K562 (cell line): ENCODE measurements around the gene TAPBPL. TPM values are rescaled to one million over a fixed set of nuclear protein-coding genes. Genes with fewer than 3 reads are reported as not detected.
A peak's percentile ranks its signal among the peaks of the same experiment; 100 is the strongest.

Experiments
- CBFB ChIP-seq: sonication (generic); formaldehyde crosslinking; IDR thresholded peaks from 2 replicates; pipeline ENCODE4 v1.4.0; 2020; ENCODE audit warnings: mild to moderate bottlenecking, missing genetic modification reagents
- CHCHD3 ChIP-seq: fragments of 250-450 bp; sonication (Bioruptor Pico); IDR thresholded peaks from 2 replicates; pipeline ENCODE4 v2.1.2; 2022; ENCODE audit warnings: mild to moderate bottlenecking
- FOXK1 ChIP-seq: sonication (generic); formaldehyde crosslinking; IDR thresholded peaks from 2 replicates; pipeline ENCODE4 v1.8.0; 2022; ENCODE audit warnings: missing genetic modification reagents, mild to moderate bottlenecking, borderline replicate concordance
- GATAD2B ChIP-seq: fragments of 450-650 bp; IDR thresholded peaks from 2 replicates; pipeline ENCODE4 v1.6.1; 2017; ENCODE audit warnings: mild to moderate bottlenecking, borderline replicate concordance
- GTF2B ChIP-seq: IDR thresholded peaks from 2 replicates; pipeline ENCODE4 v1.6.1; 2011; ENCODE audit not compliant: insufficient read length; ENCODE audit errors: extremely low read depth
- MYNN ChIP-seq, 2 experiments: sonication (generic); formaldehyde crosslinking in 1 of 2; IDR thresholded peaks; 2 replicates each; pipeline versions ENCODE4 v1.5.0 to v1.6.1; 2016 to 2020; ENCODE audit warnings: antibody characterized with exemption in 1 of 2, missing genetic modification reagents in 1 of 2
- PCBP2 ChIP-seq: fragments of 200-400 bp; formaldehyde crosslinking; IDR thresholded peaks from 2 replicates; pipeline ENCODE4 v1.6.1; 2018; ENCODE audit warnings: low read length, low read depth, mild to moderate bottlenecking, moderate library complexity; ENCODE audit not compliant: poor library complexity, severe bottlenecking
- RCOR1 ChIP-seq, 2 experiments: IDR thresholded peaks; 2 replicates each; pipeline ENCODE4 v1.6.1; 2012; ENCODE audit warnings: low read depth in 2 of 2, low read length in 2 of 2, borderline replicate concordance in 1 of 2, improper control_type of control experiment in 1 of 2
- RFX7 ChIP-seq: fragments of 250-450 bp; sonication (Bioruptor Pico); IDR thresholded peaks from 2 replicates; pipeline ENCODE4 v1.5.1; 2021; ENCODE audit warnings: mild to moderate bottlenecking
- SMAD2 ChIP-seq: fragments of 150-350 bp; IDR thresholded peaks from 2 replicates; pipeline ENCODE4 v1.6.1; 2014; ENCODE audit warnings: low read depth, mild to moderate bottlenecking, low read length
- TBP ChIP-seq: optimal IDR thresholded peaks from 2 replicates; pipeline ENCODE3; 2011; ENCODE audit warnings: low read depth, low read length, improper control_type of control experiment
- TEAD2 ChIP-seq: fragments of 450-650 bp; IDR thresholded peaks from 2 replicates; pipeline ENCODE4 v1.6.1; 2016; ENCODE audit warnings: missing genetic modification characterization, control low read depth, missing compliant biosample characterization
- THRAP3 ChIP-seq: fragments of 450-650 bp; IDR thresholded peaks from 2 replicates; pipeline ENCODE4 v1.6.1; 2016; ENCODE audit warnings: mild to moderate bottlenecking, inconsistent platforms, borderline replicate concordance
- YBX1 ChIP-seq: fragments of 450-650 bp; IDR thresholded peaks from 2 replicates; pipeline ENCODE4 v1.7.1; 2016; ENCODE audit warnings: mild to moderate bottlenecking
- ZNF318 ChIP-seq, 2 experiments: fragments of 450-650 bp; IDR thresholded peaks; 2 replicates each; pipeline ENCODE4 v1.6.1; 2016; ENCODE audit warnings: mild to moderate bottlenecking in 2 of 2, borderline replicate concordance in 1 of 2, low read depth in 1 of 2, moderate library complexity in 1 of 2
- ZNF395 ChIP-seq: fragments of 200-800 bp; sonication (Bioruptor generic); IDR thresholded peaks from 2 replicates; pipeline ENCODE4 v1.6.1; 2017; ENCODE audit warnings: missing genetic modification characterization, missing compliant biosample characterization
- ZNF507 ChIP-seq: conservative IDR thresholded peaks from 2 replicates; pipeline ENCODE4 v1.6.1; 2017; ENCODE audit warnings: missing genetic modification characterization, missing compliant biosample characterization
- polyA plus RNA-seq, 8 experiments: library from polyadenylated mRNA; depleted of rRNA in 4 of 8; stranded (reverse) in 5 of 8; unstranded in 3 of 8; fragments of >200 nt; fragmentation: Nextera tagmentation in 2 of 8; fragmentation: Illumina TruSeq in 1 of 8; extraction: Ambion mirVana in 2 of 8; extraction: Trizol in 1 of 8; gene quantifications; 2 replicates each; pipeline versions ENCODE4 v1.2.1 to v1.2.3, GENCODE V29; 2011 to 2014; ENCODE audit warnings: inconsistent platforms in 1 of 8, missing spikeins in 1 of 8
- total RNA-seq, 7 experiments: library from RNA; depleted of rRNA in 6 of 7; stranded (reverse); fragments of >200 nt in 6 of 7; fragmentation: Illumina TruSeq in 2 of 7; extraction: Trizol in 2 of 7; gene quantifications; 2 replicates each; pipeline versions ENCODE4 v1.2.1 to v1.2.3, GENCODE V29; 2011 to 2021; ENCODE audit warnings: low replicate concordance in 1 of 7

Gene TAPBPL
- total and polyA plus RNA-seq, 9 of the 15 experiments (the other 6 are each of a cell fraction or from before 2014, with no cell fraction given): 0.29 to 1.6 (median 0.45) TPM

GRCh38 chr12:6430124-6430989, 21.5 kb upstream of the TAPBPL start (continued):
- TF ChIP-seq RCOR1 (IDR thresholded peaks at IDR 0.05; ENCODE audit: borderline replicate concordance in 1 of 2, low read depth in 2 of 2, low read length in 2 of 2) (peak; percentile 15 to 64; a peak in 1 of 4 replicates), CHCHD3 (CRISPR knock-in tag) (no peak), GATAD2B (no peak), PCBP2 (no peak), ZNF318 (IDR thresholded peaks at IDR 0.05; ENCODE audit: borderline replicate concordance in 1 of 2, low read depth in 1 of 2) (peak in 1 of 2 experiments; percentile 84; a peak in 2 of 4 replicates), YBX1 (no peak), THRAP3 (no peak), SMAD2 (no peak), ZNF395 (CRISPR knock-in tag) (no peak), FOXK1 (CRISPR knock-in tag) (no peak), CBFB (CRISPR knock-in tag) (no peak), TBP (no peak), TEAD2 (tag) (no peak), MYNN (IDR thresholded peaks at IDR 0.05) (peak; percentile 89), MYNN (CRISPR knock-in tag; IDR thresholded peaks at IDR 0.05) (no peak), GTF2B (no peak), RFX7 (no peak), ZNF507 (tag) (no peak)
